ENCODE results near the gene RNU4-1. TPM values are rescaled to one million over a fixed set of nuclear protein-coding genes. Genes with fewer than 3 reads are reported as not detected.

The RNU4-1 gene
- total RNA-seq, 2 donors from 2014 or later, result under 0.01 TPM

DNA sequence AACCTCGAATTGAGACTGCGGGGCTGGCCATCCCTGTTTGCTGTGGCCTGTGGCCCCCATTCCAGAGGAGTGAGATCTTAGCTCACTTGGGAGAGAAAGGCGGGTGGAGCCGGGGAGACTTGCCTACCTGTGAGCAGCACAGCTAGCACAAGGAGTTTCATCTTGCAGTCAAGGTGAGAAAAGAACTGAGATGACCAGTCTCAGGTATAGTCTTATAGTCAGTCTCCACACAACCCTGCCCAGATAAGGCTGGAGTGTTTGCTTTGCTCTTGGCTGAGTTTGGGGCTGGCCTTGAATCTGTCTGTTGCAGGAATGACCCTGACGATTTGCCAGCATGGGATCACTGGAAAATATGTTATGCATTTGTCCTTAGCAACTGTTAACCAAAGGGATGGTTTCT, 34.6 kb upstream of the RNU4-1 start, which contains the start of gene PLA2G1B:
Gene PLA2G1B, minus strand, starts transcription at position 187 of the 400 bp plus-strand sequence. Its CDS starts 26 bp downstream, at position 161.
- H3K36me3 ChIP-seq (replicated peaks in 1 of 2; ENCODE audit: insufficient read depth in 1 of 2, low read depth in 2 of 2), result peaks cover 0 to 4% of the 10 kb centered on the region in 2 donors
- H3K4me3 ChIP-seq, result peak within 1 kb of the TSS; percentile 30 to 57
- TF ChIP-seq, protein P1, sequence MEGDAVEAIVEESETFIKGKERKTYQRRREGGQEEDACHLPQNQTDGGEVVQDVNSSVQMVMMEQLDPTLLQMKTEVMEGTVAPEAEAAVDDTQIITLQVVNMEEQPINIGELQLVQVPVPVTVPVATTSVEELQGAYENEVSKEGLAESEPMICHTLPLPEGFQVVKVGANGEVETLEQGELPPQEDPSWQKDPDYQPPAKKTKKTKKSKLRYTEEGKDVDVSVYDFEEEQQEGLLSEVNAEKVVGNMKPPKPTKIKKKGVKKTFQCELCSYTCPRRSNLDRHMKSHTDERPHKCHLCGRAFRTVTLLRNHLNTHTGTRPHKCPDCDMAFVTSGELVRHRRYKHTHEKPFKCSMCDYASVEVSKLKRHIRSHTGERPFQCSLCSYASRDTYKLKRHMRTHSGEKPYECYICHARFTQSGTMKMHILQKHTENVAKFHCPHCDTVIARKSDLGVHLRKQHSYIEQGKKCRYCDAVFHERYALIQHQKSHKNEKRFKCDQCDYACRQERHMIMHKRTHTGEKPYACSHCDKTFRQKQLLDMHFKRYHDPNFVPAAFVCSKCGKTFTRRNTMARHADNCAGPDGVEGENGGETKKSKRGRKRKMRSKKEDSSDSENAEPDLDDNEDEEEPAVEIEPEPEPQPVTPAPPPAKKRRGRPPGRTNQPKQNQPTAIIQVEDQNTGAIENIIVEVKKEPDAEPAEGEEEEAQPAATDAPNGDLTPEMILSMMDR (IDR thresholded peaks at IDR 0.05), result peak in 1 of 7 experiments; percentile 0
- peak; percentile 66 to 99 (median 98) for TF ChIP-seq POLR2A (IDR thresholded peaks at IDR 0.05)
- no peaks in the 10 kb centered on the region for H3K9me3 ChIP-seq
- WGBS, 2 donors, result 12 to 13% methylated on average over 5 of the region's 5 CpGs
- intact Hi-C loops (cut with DNase I), result no loop called here
- H3K27me3 ChIP-seq, result no peaks in the 10 kb centered on the region
- ATAC-seq, result peak; percentile 68
- peaks cover 67% of the 10 kb centered on the region for H3K4me1 ChIP-seq
- H3K27ac ChIP-seq, result peak within 1 kb of the TSS; percentile 78 to 98 (median 98)
- DNase-seq, result peak; percentile 89 to 95 (median 92)

DNA sequence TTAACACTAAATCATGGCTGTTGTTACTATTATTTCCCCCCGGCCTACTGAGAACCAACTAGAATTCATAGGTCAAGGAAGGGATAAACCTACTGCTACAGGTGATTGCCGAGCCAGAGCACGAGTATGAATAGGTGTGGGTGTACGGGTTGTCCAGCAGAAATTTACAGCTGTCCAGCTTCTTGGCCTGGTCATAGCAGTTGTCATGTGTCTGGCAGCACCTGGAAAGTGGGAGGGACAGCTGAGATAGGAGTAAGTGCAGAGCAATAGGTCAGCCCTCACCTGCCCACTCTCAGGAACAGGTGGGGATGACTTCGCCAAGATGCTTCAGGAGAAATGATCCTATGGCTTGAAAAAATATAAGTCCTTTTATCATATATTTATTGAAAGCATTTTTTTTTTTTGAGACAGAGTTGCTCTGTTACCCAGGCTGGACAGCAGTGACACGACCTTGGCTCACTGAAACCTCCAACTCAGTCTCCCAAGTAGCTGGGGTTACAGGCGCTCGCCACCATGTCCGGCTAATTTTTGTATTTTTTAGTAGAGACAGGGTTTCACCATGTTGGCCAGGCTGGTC, 31.9 kb upstream of the RNU4-1 start:
- intact Hi-C loops (cut with DNase I), result no loop called here
- H3K27ac ChIP-seq, result peak overlapping the region; percentile 70 to 98 (median 98)
- 28 to 34% methylated on average over 9 of the region's 9 CpGs for WGBS, 2 donors
- H3K4me1 ChIP-seq, result peaks cover 68% of the 10 kb centered on the region
- H3K27me3 ChIP-seq, result no peaks in the 10 kb centered on the region
- peak; percentile 86 to 96 (median 92) for DNase-seq
- peak overlapping the region in 1 of 2 donors; percentile 57 for H3K4me3 ChIP-seq
- TF ChIP-seq, protein P1 (IDR thresholded peaks at IDR 0.05), result no peak
- TF ChIP-seq POLR2A (IDR thresholded peaks at IDR 0.05), result peak; percentile 32 to 90 (median 83)
- ATAC-seq, result peak; percentile 52
- H3K36me3 ChIP-seq (replicated peaks in 1 of 2; ENCODE audit: insufficient read depth in 1 of 2, low read depth in 2 of 2), result peaks cover 0 to 5% of the 10 kb centered on the region in 2 donors
- H3K9me3 ChIP-seq, result no peaks in the 10 kb centered on the region

DNA sequence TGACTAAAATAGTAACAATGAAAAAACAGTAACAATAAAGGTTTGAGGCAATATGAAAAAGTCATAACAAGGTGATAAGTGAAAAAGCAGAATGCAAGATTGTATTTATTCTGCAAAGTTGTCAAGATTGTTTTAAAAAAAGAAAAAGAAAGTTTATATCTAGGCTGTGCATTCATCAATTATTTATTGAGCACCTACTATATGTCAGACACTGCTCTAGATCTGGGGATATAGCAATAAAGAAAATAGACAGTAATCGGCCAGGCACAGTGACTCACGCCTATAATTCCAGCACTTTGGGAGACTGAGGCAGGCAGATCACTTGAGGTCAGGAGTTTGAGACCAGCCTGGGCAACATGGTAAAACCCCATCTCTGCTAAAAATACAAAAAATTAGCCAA, 30.7 kb upstream of the RNU4-1 start:
- no peak for ATAC-seq
- DNase-seq, result no peak
- Histone ChIP-seq H3K9me3 (no peaks in the 10 kb centered on the region), H3K4me1 (peaks cover 67% of the 10 kb centered on the region), H3K36me3 (replicated peaks in 1 of 2; ENCODE audit: insufficient read depth in 1 of 2, low read depth in 2 of 2) (peaks cover 0 to 5% of the 10 kb centered on the region in 2 donors), H3K27ac (peak overlapping the region; percentile 65 to 98 (median 98)), H3K4me3 (peak overlapping the region in 1 of 2 donors; percentile 13), H3K27me3 (no peaks in the 10 kb centered on the region)
- 30 to 36% methylated on average over 2 of the region's 2 CpGs for WGBS, 2 donors
- no peak for TF ChIP-seq POLR2A (IDR thresholded peaks at IDR 0.05)
- TF ChIP-seq, protein P1 (IDR thresholded peaks at IDR 0.05), result no peak
- intact Hi-C loops (cut with DNase I), result no loop called here

DNA sequence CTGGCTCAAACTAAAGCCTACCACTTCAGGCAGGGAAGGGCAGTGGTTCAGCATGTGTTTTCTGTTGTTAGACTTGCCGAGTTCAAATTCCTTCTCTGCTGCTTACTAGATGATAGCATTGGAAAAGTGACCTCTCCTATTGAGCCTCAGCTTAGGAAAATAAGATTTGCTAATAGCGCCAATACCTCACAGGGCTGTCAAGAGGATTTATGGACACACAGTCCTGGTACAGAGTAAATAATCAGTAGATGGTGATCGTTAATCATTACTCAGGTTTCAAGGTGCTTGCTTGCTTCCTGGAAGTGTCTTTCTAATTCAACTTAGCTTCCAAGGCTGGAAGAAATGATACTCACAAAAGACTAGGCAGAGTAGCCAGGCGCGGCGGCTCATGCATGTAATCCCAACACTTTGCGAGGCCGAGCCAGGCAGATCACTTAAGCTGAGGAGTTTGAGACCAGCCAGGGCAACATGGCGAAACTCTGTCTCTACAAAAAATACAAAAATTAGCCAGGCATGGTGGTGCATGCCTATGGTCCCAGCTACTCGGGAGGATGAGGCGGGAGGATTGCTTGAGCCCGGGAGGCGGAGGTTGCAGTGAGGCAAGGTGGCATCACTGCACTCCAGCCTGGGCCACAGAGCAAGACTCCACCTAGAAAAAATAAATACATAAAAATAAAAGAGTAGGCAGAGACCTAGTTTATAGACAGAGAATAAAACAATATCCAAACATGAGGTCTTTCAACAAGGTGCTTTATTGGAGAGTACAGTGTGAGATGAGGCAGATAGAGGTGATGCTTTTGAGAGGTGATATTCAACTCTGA, 28.6 kb upstream of the RNU4-1 start:
- Histone ChIP-seq H3K36me3 (replicated peaks in 1 of 2; ENCODE audit: insufficient read depth in 1 of 2, low read depth in 2 of 2) (peaks cover 0 to 5% of the 10 kb centered on the region in 2 donors), H3K4me1 (peaks cover 69% of the 10 kb centered on the region), H3K4me3 (no peak overlapping the region), H3K27ac (peak overlapping the region; percentile 91 to 98 (median 98)), H3K9me3 (no peaks in the 10 kb centered on the region), H3K27me3 (no peaks in the 10 kb centered on the region)
- ATAC-seq (peak; percentile 61), DNase-seq (peak; percentile 75 to 84 (median 82))
- 19 to 30% methylated on average over 13 of the region's 13 CpGs for WGBS, 2 donors
- intact Hi-C loops (cut with DNase I), result no loop called here
- TF ChIP-seq, protein P1 (IDR thresholded peaks at IDR 0.05), result peak in 2 of 7 experiments; percentile 6 to 13
- TF ChIP-seq POLR2A (IDR thresholded peaks at IDR 0.05), result peak; percentile 38 to 93 (median 91)

Measured in body of pancreas (tissue), 4 donors.